Measurements from ENCODE around the gene LFNG. TPM values are rescaled to one million over a fixed set of nuclear protein-coding genes. Genes with fewer than 3 reads are reported as not detected.

Gene LFNG
- total and polyA plus RNA-seq, 4 donors, result 0.22 to 2.9 (median 2.6) TPM

DNA sequence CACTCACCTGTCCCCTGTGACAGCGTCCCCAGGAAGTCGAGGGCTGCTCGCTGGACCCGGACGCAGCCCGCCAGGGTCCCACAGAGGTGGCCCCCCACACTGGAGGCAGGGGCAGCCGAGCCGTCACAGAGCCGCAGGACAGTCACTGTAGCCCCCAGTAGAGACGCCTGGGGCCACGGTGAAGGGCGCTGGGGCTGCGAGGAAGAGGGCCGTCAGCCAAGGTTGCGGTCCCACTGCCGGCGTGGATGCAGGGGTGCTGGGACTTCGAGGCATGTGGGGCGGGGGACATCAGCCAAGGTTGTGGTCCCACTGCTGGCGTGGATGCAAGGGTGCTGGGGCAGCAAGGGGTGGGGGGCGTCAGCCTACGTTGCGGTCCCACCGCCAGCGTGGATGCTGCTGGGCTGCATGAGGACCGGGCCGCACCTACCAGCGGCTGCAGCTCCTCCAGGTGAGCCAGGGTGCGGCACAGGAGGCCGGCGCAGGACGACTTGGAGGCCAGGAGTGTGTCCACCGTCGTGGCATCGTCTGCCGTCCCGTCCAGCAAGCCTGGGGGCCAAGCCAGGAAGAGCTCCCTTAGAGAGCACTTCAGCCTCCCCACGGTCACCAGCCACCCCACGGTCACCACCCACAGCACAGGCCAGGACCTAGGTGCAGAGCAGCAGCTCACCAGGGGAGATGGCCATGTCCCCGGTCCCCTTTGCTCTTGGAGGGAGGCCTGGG, 21.9 kb downstream of the LFNG start:
- H3K4me1 ChIP-seq (ENCODE audit: control insufficient read depth in 4 of 4, insufficient read depth in 4 of 4, low read length in 3 of 4), result no peaks in the 10 kb centered on the region
- 96% methylated on average over 40 of the region's 40 CpGs for WGBS
- TF ChIP-seq JUND (IDR thresholded peaks at IDR 0.05) (no peak), TAF1 (conservative IDR thresholded peaks at IDR 0.05) (no peak), YY1 (IDR thresholded peaks at IDR 0.05) (no peak), NR2F2 (IDR thresholded peaks at IDR 0.05) (no peak), FOXA1 (IDR thresholded peaks at IDR 0.05) (no peak), HNF4A (conservative IDR thresholded peaks at IDR 0.05) (no peak), SP1 (IDR thresholded peaks at IDR 0.05) (no peak), RAD21 (IDR thresholded peaks at IDR 0.05) (no peak), HNF4G (IDR thresholded peaks at IDR 0.05) (no peak), RXRA (IDR thresholded peaks at IDR 0.05) (no peak)
- TF ChIP-seq, protein P1, sequence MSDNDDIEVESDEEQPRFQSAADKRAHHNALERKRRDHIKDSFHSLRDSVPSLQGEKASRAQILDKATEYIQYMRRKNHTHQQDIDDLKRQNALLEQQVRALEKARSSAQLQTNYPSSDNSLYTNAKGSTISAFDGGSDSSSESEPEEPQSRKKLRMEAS (IDR thresholded peaks at IDR 0.05), result no peak
- TF ChIP-seq, protein P2, sequence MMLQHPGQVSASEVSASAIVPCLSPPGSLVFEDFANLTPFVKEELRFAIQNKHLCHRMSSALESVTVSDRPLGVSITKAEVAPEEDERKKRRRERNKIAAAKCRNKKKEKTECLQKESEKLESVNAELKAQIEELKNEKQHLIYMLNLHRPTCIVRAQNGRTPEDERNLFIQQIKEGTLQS (IDR thresholded peaks at IDR 0.05), result no peak
- TF ChIP-seq, protein P3, sequence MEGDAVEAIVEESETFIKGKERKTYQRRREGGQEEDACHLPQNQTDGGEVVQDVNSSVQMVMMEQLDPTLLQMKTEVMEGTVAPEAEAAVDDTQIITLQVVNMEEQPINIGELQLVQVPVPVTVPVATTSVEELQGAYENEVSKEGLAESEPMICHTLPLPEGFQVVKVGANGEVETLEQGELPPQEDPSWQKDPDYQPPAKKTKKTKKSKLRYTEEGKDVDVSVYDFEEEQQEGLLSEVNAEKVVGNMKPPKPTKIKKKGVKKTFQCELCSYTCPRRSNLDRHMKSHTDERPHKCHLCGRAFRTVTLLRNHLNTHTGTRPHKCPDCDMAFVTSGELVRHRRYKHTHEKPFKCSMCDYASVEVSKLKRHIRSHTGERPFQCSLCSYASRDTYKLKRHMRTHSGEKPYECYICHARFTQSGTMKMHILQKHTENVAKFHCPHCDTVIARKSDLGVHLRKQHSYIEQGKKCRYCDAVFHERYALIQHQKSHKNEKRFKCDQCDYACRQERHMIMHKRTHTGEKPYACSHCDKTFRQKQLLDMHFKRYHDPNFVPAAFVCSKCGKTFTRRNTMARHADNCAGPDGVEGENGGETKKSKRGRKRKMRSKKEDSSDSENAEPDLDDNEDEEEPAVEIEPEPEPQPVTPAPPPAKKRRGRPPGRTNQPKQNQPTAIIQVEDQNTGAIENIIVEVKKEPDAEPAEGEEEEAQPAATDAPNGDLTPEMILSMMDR (IDR thresholded peaks at IDR 0.05; ENCODE audit: low read depth, low read length, missing input control), result no peak
- H3K36me3 ChIP-seq (ENCODE audit: control insufficient read depth in 4 of 4, insufficient read depth in 3 of 4, low read depth in 1 of 4, low read length in 3 of 4), result peaks cover 14 to 63% (median 26%) of the 10 kb centered on the region in 4 donors
- H3K27me3 ChIP-seq (ENCODE audit: control insufficient read depth in 4 of 4, insufficient read depth in 4 of 4, low read length in 3 of 4), result no peaks in the 10 kb centered on the region
- H3K9ac ChIP-seq (ENCODE audit: low read depth in 1 of 2, low read length in 2 of 2), result no peak overlapping the region
- no peak overlapping the region for H3K4me3 ChIP-seq (ENCODE audit: low read depth in 1 of 3, low read length in 3 of 3)
- no peak for DNase-seq (ENCODE audit: low spot score)
- no peaks in the 10 kb centered on the region for H3K9me3 ChIP-seq (ENCODE audit: control insufficient read depth in 4 of 4, low read length in 3 of 4)
- no peak overlapping the region for H3K27ac ChIP-seq (ENCODE audit: low read depth in 1 of 2, low read length in 2 of 2)

DNA sequence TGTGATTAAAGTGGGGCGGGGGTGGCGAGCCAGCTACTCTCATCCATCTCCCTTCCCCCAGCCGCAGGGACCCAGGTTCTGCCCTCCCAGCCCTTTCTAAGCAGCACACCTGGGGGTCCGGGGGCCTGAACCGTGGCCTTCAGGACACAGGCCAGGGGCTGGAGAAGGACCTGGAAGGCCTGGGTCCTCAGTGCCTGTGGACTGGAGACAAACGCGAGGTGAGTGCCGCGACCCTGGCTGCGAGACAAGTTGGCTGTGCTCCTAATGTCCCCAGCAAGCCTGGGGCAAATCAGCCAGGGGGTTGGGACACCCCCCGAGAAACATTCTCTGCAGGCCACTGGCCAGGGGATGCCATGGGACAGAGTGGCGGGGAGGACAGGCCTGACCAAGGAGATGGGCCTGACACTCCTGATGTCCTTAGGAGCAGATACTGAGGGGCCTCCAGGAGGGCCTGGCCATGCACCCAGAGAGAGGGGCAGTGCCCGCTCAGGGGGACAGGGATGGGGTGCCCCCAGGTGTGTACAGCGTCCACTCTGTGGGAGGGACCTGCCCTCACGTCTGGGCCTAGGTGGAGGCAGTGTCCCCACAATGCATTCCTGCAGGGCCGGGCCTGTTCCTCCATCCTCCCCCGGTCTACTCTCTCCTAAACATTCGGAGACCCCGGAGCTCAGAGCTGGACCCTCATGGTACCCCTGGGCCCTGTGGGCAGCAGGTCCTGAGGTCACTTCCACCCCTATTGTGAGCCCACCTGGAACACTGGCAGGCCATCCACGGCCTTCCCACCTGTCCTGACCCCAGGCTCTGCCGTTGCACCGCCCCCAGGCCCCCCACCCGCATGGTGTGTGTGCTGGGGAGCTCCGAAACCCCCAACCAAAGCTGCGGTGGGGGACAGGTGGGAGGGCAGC, 22.7 kb downstream of the LFNG start:
- no peaks in the 10 kb centered on the region for H3K4me1 ChIP-seq (ENCODE audit: control insufficient read depth in 4 of 4, insufficient read depth in 4 of 4, low read length in 3 of 4)
- DNase-seq (ENCODE audit: low spot score), result no peak
- H3K4me3 ChIP-seq (ENCODE audit: low read depth in 1 of 3, low read length in 3 of 3), result no peak overlapping the region
- no peaks in the 10 kb centered on the region for H3K9me3 ChIP-seq (ENCODE audit: control insufficient read depth in 4 of 4, low read length in 3 of 4)
- no peak overlapping the region for H3K9ac ChIP-seq (ENCODE audit: low read depth in 1 of 2, low read length in 2 of 2)
- no peaks in the 10 kb centered on the region for H3K27me3 ChIP-seq (ENCODE audit: control insufficient read depth in 4 of 4, insufficient read depth in 4 of 4, low read length in 3 of 4)
- no peak overlapping the region for H3K27ac ChIP-seq (ENCODE audit: low read depth in 1 of 2, low read length in 2 of 2)
- TF ChIP-seq, protein P4, sequence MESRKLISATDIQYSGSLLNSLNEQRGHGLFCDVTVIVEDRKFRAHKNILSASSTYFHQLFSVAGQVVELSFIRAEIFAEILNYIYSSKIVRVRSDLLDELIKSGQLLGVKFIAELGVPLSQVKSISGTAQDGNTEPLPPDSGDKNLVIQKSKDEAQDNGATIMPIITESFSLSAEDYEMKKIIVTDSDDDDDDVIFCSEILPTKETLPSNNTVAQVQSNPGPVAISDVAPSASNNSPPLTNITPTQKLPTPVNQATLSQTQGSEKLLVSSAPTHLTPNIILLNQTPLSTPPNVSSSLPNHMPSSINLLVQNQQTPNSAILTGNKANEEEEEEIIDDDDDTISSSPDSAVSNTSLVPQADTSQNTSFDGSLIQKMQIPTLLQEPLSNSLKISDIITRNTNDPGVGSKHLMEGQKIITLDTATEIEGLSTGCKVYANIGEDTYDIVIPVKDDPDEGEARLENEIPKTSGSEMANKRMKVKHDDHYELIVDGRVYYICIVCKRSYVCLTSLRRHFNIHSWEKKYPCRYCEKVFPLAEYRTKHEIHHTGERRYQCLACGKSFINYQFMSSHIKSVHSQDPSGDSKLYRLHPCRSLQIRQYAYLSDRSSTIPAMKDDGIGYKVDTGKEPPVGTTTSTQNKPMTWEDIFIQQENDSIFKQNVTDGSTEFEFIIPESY (IDR thresholded peaks at IDR 0.05), result no peak
- TF ChIP-seq JUND (IDR thresholded peaks at IDR 0.05) (no peak), FOXA1 (IDR thresholded peaks at IDR 0.05) (no peak), HNF4A (conservative IDR thresholded peaks at IDR 0.05) (no peak), SP1 (IDR thresholded peaks at IDR 0.05) (no peak), FOXA2 (IDR thresholded peaks at IDR 0.05) (no peak), YY1 (IDR thresholded peaks at IDR 0.05) (no peak), TAF1 (conservative IDR thresholded peaks at IDR 0.05) (no peak), EGR1 (IDR thresholded peaks at IDR 0.05; ENCODE audit: low read depth in 2 of 2) (no peak), HNF4G (IDR thresholded peaks at IDR 0.05) (no peak)
- TF ChIP-seq, protein P5, sequence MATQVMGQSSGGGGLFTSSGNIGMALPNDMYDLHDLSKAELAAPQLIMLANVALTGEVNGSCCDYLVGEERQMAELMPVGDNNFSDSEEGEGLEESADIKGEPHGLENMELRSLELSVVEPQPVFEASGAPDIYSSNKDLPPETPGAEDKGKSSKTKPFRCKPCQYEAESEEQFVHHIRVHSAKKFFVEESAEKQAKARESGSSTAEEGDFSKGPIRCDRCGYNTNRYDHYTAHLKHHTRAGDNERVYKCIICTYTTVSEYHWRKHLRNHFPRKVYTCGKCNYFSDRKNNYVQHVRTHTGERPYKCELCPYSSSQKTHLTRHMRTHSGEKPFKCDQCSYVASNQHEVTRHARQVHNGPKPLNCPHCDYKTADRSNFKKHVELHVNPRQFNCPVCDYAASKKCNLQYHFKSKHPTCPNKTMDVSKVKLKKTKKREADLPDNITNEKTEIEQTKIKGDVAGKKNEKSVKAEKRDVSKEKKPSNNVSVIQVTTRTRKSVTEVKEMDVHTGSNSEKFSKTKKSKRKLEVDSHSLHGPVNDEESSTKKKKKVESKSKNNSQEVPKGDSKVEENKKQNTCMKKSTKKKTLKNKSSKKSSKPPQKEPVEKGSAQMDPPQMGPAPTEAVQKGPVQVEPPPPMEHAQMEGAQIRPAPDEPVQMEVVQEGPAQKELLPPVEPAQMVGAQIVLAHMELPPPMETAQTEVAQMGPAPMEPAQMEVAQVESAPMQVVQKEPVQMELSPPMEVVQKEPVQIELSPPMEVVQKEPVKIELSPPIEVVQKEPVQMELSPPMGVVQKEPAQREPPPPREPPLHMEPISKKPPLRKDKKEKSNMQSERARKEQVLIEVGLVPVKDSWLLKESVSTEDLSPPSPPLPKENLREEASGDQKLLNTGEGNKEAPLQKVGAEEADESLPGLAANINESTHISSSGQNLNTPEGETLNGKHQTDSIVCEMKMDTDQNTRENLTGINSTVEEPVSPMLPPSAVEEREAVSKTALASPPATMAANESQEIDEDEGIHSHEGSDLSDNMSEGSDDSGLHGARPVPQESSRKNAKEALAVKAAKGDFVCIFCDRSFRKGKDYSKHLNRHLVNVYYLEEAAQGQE (IDR thresholded peaks at IDR 0.05), result no peak
- TF ChIP-seq, protein P3 (IDR thresholded peaks at IDR 0.05; ENCODE audit: low read depth, low read length, missing input control), result no peak
- TF ChIP-seq, protein P1 (IDR thresholded peaks at IDR 0.05), result no peak
- peaks cover 16 to 70% (median 30%) of the 10 kb centered on the region in 4 donors for H3K36me3 ChIP-seq (ENCODE audit: control insufficient read depth in 4 of 4, insufficient read depth in 3 of 4, low read depth in 1 of 4, low read length in 3 of 4)
- WGBS, result 94% methylated on average over 25 of the region's 25 CpGs
